HCT116 (cell line): ENCODE measurements around the gene SNUPN. TPM values are rescaled to one million over a fixed set of nuclear protein-coding genes. Genes with fewer than 3 reads are reported as not detected.

ENCODE experiments used
- ATAC-seq: fragments of 200-7000 bp; cut with Tn5 transposase; 2 replicates; pipeline ENCODE4 v1.9.1; 2020; ENCODE audit warnings: mild to moderate bottlenecking, moderate library complexity
- BruUV-seq: library from RNA; stranded (reverse); fragments of 400-500 nt; replicated peaks from 2 replicates; lab custom pipeline; 2021; lab: Mats Ljungman, UMichigan
- CTCF ChIA-PET: fragments of 300-600 bp; sonication (Branson Sonifier 250); formaldehyde crosslinking; loops from one replicate; lab custom pipeline; 2021; ENCODE audit warnings: antibody characterized with exemption; lab: Charles Lee
- POLR2A ChIA-PET: fragments of 300-600, 350-600 bp; sonication (Branson Sonifier 250); formaldehyde crosslinking; loops from one replicate; lab custom pipeline; 2021; ENCODE audit warnings: antibody characterized with exemption; lab: Charles Lee
- RAD21 ChIA-PET, 2 experiments: fragments of 300-600 bp; sonication (Branson Sonifier 250); formaldehyde crosslinking; loops; one replicate each; lab custom pipeline; 2023; ENCODE audit warnings: low total read pairs in 2 of 2; ENCODE audit not compliant: uncharacterized antibody in 2 of 2, unreplicated experiment in 2 of 2, low non-redundant PET in 1 of 2; lab: Charles Lee
- DNase-seq: peaks from one replicate; pipeline ENCODE4 v3.0.0-alpha.2; 2010; ENCODE audit warnings: low read depth, low spot score
- H2AFZ ChIP-seq: fragments of 200-600 bp; shearing (Covaris generic), sonication (generic); 2 replicates; pipeline ENCODE4 v1.6.1; 2017; ENCODE audit warnings: low read depth, mixed run types, mixed read lengths, antibody characterized with exemption, low read length; ENCODE audit not compliant: poor library complexity, severe bottlenecking
- H3K27ac ChIP-seq: 2 replicates; pipeline ENCODE4 v1.5.1; 2012; ENCODE audit warnings: low read depth, low read length
- H3K27me3 ChIP-seq: fragments of 200-600 bp; sonication (generic); 2 replicates; pipeline ENCODE4 v1.6.1; 2016; ENCODE audit warnings: mixed run types, low read length, mixed read lengths; ENCODE audit not compliant: insufficient read depth
- H3K36me3 ChIP-seq, 2 experiments: fragments of 200-500 bp in 1 of 2; fragments of 200-600 bp in 1 of 2; sonication (Bioruptor generic) in 1 of 2; sonication (generic) in 1 of 2; 2 replicates each; pipeline versions ENCODE4 v1.5.1 to v1.6.1; 2014 to 2016; ENCODE audit warnings: low read length in 2 of 2, inconsistent platforms in 1 of 2, mixed read lengths in 1 of 2, mixed run types in 1 of 2; ENCODE audit not compliant: insufficient read depth in 2 of 2, control insufficient read depth in 1 of 2
- H3K4me1 ChIP-seq, 2 experiments: fragments of 200-600 bp in 1 of 2; sonication (generic) in 1 of 2; 2 replicates each; pipeline versions ENCODE4 v1.5.1 to v1.6.1; 2012 to 2017; ENCODE audit warnings: low read length in 2 of 2, inconsistent platforms in 1 of 2, mild to moderate bottlenecking in 1 of 2, mixed read lengths in 1 of 2, mixed run types in 1 of 2, moderate library complexity in 1 of 2; ENCODE audit not compliant: insufficient read depth in 2 of 2, control insufficient read depth in 1 of 2
- H3K4me2 ChIP-seq: fragments of 200-600 bp; sonication (generic); 2 replicates; pipeline ENCODE4 v1.6.1; 2017; ENCODE audit warnings: mixed run types, low read length, mixed read lengths
- H3K4me3 ChIP-seq, 2 experiments: fragments of 200-600 bp in 1 of 2; sonication (generic) in 1 of 2; replicated peaks in 1 of 2; 2 replicates each; pipeline ENCODE4 v1.5.1; 2011 to 2016; ENCODE audit warnings: low read length in 2 of 2, control low read depth in 1 of 2, low read depth in 1 of 2, mild to moderate bottlenecking in 1 of 2, mixed read lengths in 1 of 2, mixed run types in 1 of 2
- H3K79me2 ChIP-seq: fragments of 200-600 bp; sonication (generic); 2 replicates; pipeline ENCODE4 v1.6.1; 2017; ENCODE audit warnings: mild to moderate bottlenecking, mixed run types, low read length, moderate library complexity, mixed read lengths; ENCODE audit not compliant: insufficient read depth
- H3K9ac ChIP-seq: fragments of 200-600 bp; sonication (generic); 2 replicates; pipeline ENCODE4 v1.6.1; 2016; ENCODE audit warnings: low read length, mixed read lengths
- H3K9me2 ChIP-seq: fragments of 200-600 bp; sonication (generic), shearing (Covaris generic); 2 replicates; pipeline ENCODE4 v1.6.1; 2017; ENCODE audit warnings: mixed run types, mild to moderate bottlenecking, moderate library complexity; ENCODE audit not compliant: insufficient read depth
- H3K9me3 ChIP-seq, 2 experiments: fragments of 200-500 bp in 1 of 2; fragments of 200-600 bp in 1 of 2; sonication (Bioruptor generic) in 1 of 2; sonication (generic) in 1 of 2; 2 replicates each; pipeline ENCODE4 v1.6.1; 2014 to 2017; ENCODE audit warnings: low read length in 2 of 2, mixed read lengths in 2 of 2, inconsistent platforms in 1 of 2, low read depth in 1 of 2, mild to moderate bottlenecking in 1 of 2, mixed run types in 1 of 2, moderate library complexity in 1 of 2; ENCODE audit not compliant: control insufficient read depth in 1 of 2, insufficient read depth in 1 of 2
- H4K20me1 ChIP-seq: fragments of 200-600 bp; sonication (generic), shearing (Covaris generic); 2 replicates; pipeline ENCODE4 v1.6.1; 2017; ENCODE audit warnings: mixed run types, mild to moderate bottlenecking, moderate library complexity; ENCODE audit not compliant: insufficient read depth
- JUND ChIP-seq: IDR thresholded peaks from 2 replicates; pipeline ENCODE4 v1.6.1; 2012
- RAD21 ChIP-seq: IDR thresholded peaks from 2 replicates; pipeline ENCODE4 v1.6.1; 2012; ENCODE audit warnings: low read depth, mild to moderate bottlenecking
- REST ChIP-seq: IDR thresholded peaks from 2 replicates; pipeline ENCODE4 v1.6.1; 2012; ENCODE audit warnings: low read depth
- YY1 ChIP-seq: IDR thresholded peaks from 2 replicates; pipeline ENCODE4 v1.6.1; 2011; ENCODE audit warnings: low read length, low read depth, moderate library complexity, mild to moderate bottlenecking; ENCODE audit not compliant: insufficient replicate concordance; ENCODE audit errors: extremely low read depth
- intact Hi-C: fragments of 100-400 bp; cut with micrococcal nuclease; formaldehyde crosslinking; loops from 2 replicates; pipeline ENCODE4 v1.10.0; 2022
- total RNA-seq: library from RNA; stranded (reverse); gene quantifications from one replicate; pipeline ENCODE4 v1.2.1, GENCODE V29; 2021; ENCODE audit not compliant: unreplicated experiment
- TF ChIP-seq, protein P1 (sequence below), 3 experiments: fragments of 200-600 bp in 1 of 3; sonication (generic) in 1 of 3; IDR thresholded peaks in 2 of 3; conservative IDR thresholded peaks in 1 of 3; 2 replicates each; pipeline ENCODE4 v1.5.1; 2012 to 2017; ENCODE audit warnings: low read depth in 2 of 3, low read length in 2 of 3, antibody characterized with exemption in 1 of 3, borderline replicate concordance in 1 of 3, control low read depth in 1 of 3, mild to moderate bottlenecking in 1 of 3, mixed read lengths in 1 of 3, mixed run types in 1 of 3, moderate library complexity in 1 of 3; ENCODE audit not compliant: insufficient read depth in 1 of 3

SNUPN gene
- total RNA-seq, 1 experiment from 2014 or later, result 29.8 TPM

DNA sequence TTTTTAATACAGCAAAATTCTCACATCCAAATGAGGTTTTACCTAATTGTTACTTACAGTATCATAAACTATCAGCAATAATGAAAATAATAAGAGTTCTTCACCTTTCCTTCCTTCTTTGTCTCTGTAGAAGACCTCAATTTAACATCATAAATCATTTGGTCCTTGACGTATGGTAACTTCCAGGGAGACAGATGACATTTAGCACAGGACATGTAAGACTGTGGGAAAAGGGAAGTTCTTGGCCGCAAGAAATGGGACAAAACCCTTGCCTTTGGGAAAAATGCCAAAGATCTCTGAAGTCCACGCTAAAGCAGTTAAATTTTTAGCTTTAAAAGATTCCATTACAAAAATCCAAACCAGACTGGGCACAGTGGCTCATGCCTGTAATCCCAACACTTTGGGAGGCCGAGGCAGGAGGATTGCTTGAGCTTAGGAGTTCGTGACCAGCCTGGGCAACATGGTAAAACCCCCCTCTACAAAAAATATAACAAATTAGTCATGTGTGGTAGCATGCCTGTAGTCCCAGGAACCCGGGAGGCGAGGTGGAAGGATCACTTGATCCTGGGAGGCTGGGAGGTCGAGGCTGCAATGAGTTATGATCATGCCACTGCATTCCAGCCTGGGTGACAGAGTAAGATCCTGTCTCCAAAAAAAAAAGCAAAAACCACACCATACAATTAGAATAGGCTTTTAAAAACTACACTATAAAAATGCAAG is 55.2 kb downstream of the SNUPN start:
- Histone ChIP-seq H3K36me3 (no peaks in the 10 kb centered on the region; a peak in 1 of 4 replicates), H3K9ac (no peak overlapping the region), H3K9me3 (no peaks in the 10 kb centered on the region), H3K4me3 (no peak overlapping the region), H3K27me3 (no peaks in the 10 kb centered on the region), H3K9me2 (no peaks in the 10 kb centered on the region), H2AFZ (no peak overlapping the region), H3K4me2 (no peak overlapping the region), H3K4me1 (no peaks in the 10 kb centered on the region), H4K20me1 (no peaks in the 10 kb centered on the region), H3K27ac (no peak overlapping the region), H3K79me2 (peaks cover 80% of the 10 kb centered on the region)
- ChIA-PET POLR2A (no interaction called here), RAD21 (no interaction called here), CTCF (no interaction called here)
- DNase-seq, result no peak
- no peak for TF ChIP-seq REST
- no peak for ATAC-seq
- BruUV-seq, result no TSS peak
- intact Hi-C loops, result no loop called here

GRCh38 chr15:75565062-75565970 is 60.2 kb downstream of the SNUPN start:
- intact Hi-C loops, result no loop called here
- ATAC-seq (no peak), DNase-seq (no peak)
- H3K27ac ChIP-seq, result no peak overlapping the region
- CTCF ChIA-PET, result no interaction called here
- TF ChIP-seq JUND, result no peak
- TF ChIP-seq, protein P1, sequence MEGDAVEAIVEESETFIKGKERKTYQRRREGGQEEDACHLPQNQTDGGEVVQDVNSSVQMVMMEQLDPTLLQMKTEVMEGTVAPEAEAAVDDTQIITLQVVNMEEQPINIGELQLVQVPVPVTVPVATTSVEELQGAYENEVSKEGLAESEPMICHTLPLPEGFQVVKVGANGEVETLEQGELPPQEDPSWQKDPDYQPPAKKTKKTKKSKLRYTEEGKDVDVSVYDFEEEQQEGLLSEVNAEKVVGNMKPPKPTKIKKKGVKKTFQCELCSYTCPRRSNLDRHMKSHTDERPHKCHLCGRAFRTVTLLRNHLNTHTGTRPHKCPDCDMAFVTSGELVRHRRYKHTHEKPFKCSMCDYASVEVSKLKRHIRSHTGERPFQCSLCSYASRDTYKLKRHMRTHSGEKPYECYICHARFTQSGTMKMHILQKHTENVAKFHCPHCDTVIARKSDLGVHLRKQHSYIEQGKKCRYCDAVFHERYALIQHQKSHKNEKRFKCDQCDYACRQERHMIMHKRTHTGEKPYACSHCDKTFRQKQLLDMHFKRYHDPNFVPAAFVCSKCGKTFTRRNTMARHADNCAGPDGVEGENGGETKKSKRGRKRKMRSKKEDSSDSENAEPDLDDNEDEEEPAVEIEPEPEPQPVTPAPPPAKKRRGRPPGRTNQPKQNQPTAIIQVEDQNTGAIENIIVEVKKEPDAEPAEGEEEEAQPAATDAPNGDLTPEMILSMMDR (IDR thresholded peaks at IDR 0.05 in 2 of 3, conservative IDR thresholded peaks at IDR 0.05 in 1 of 3; ENCODE audit: borderline replicate concordance in 1 of 3, insufficient read depth in 1 of 3, low read depth in 2 of 3, low read length in 2 of 3), result no peak
- TF ChIP-seq YY1, result no peak
- no peak for TF ChIP-seq RAD21
- no peaks in the 10 kb centered on the region for H3K4me1 ChIP-seq
- no peaks in the 10 kb centered on the region for H3K27me3 ChIP-seq
- no peak overlapping the region for H2AFZ ChIP-seq
- H3K79me2 ChIP-seq, result peaks cover 46% of the 10 kb centered on the region
- no peaks in the 10 kb centered on the region for H3K9me3 ChIP-seq
- no TSS peak for BruUV-seq
- POLR2A ChIA-PET, result interaction anchor here (1.3 kb wide), 1 partner anchor 8 kb away, joined by 3 read pairs; no protein-coding TSS in a partner anchor
- no peak overlapping the region for H3K9ac ChIP-seq
- no peak overlapping the region for H3K4me2 ChIP-seq
- no peaks in the 10 kb centered on the region for H3K9me2 ChIP-seq
- H3K36me3 ChIP-seq, result no peaks in the 10 kb centered on the region
- RAD21 ChIA-PET, result no interaction called here
- no peaks in the 10 kb centered on the region for H4K20me1 ChIP-seq
- no peak overlapping the region for H3K4me3 ChIP-seq
